GM12878 (cell line): ENCODE results near the gene PTH. TPM values are rescaled to one million over a fixed set of nuclear protein-coding genes. Genes with fewer than 3 reads are reported as not detected.

Experiments
- ATAC-seq: fragments of 200-7000 bp; cut with Tn5 transposase; 3 replicates; pipeline ENCODE4 v1.9.1; 2020; ENCODE audit warnings: mild to moderate bottlenecking, moderate library complexity
- BruUV-seq: library from RNA; stranded (reverse); fragments of 400-500 nt; replicated peaks from 2 replicates; lab custom pipeline; 2021; lab: Mats Ljungman, UMichigan
- CTCF ChIA-PET: fragments of 300-600 bp; sonication (Branson Sonifier 250); formaldehyde crosslinking; extraction: SDS; loops from one replicate; lab custom pipeline; 2021; ENCODE audit warnings: inconsistent platforms; lab: Yijun Ruan, JAX
- POLR2A ChIA-PET: fragments of 350-600 bp; formaldehyde crosslinking; extraction: SDS; loops from one replicate; lab custom pipeline; 2021; ENCODE audit warnings: inconsistent platforms; lab: Charles Lee
- RAD21 ChIA-PET: fragments of 300-600 bp; sonication (Branson Sonifier 250); formaldehyde crosslinking; loops from one replicate; lab custom pipeline; 2023; ENCODE audit warnings: antibody characterized with exemption; ENCODE audit not compliant: unreplicated experiment; lab: Charles Lee
- SMC1A ChIA-PET: fragments of 300-600 bp; sonication (Branson Sonifier 250); formaldehyde crosslinking; loops from one replicate; lab custom pipeline; 2023; ENCODE audit not compliant: unreplicated experiment, uncharacterized antibody; lab: Charles Lee
- DNase-seq: peaks from one replicate; pipeline ENCODE4 v3.0.0-alpha.2; 2011; ENCODE audit warnings: low read depth, low spot score
- FAIRE-seq: peaks from 3 replicates; lab custom pipeline; 2011; peaks lifted over from hg19 to GRCh38; lab: Jason Lieb, UNC
- H2AFZ ChIP-seq: 2 replicates; pipeline ENCODE4 v1.6.0; 2011; ENCODE audit warnings: low read depth, low read length, control low read depth; ENCODE audit not compliant: control insufficient read depth
- H3K27ac ChIP-seq: 2 replicates; pipeline ENCODE4 v1.5.1; 2011; ENCODE audit warnings: control low read depth; ENCODE audit not compliant: control insufficient read depth, insufficient read depth
- H3K27me3 ChIP-seq, 2 experiments: replicated peaks in 1 of 2; 2 replicates each; pipeline versions ENCODE4 v1.6.0 to v1.6.1; 2011; ENCODE audit warnings: low read length in 1 of 2; ENCODE audit not compliant: control insufficient read depth in 2 of 2, insufficient read depth in 2 of 2
- H3K36me3 ChIP-seq, 2 experiments: 2 replicates each; pipeline ENCODE4 v1.5.1; 2011; ENCODE audit warnings: low read length in 1 of 2; ENCODE audit not compliant: control insufficient read depth in 2 of 2, insufficient read depth in 2 of 2
- H3K4me1 ChIP-seq: 2 replicates; pipeline ENCODE4 v1.6.1; 2011; ENCODE audit warnings: mild to moderate bottlenecking, low read length, moderate library complexity, mixed read lengths; ENCODE audit not compliant: control insufficient read depth, insufficient read depth
- H3K4me2 ChIP-seq: 2 replicates; pipeline ENCODE4 v1.6.0; 2011; ENCODE audit warnings: control low read depth; ENCODE audit not compliant: control insufficient read depth, insufficient read depth
- H3K4me3 ChIP-seq: fragments of 200-600 bp; sonication (generic); 2 replicates; pipeline ENCODE4 v1.5.1; 2016
- H3K79me2 ChIP-seq: 2 replicates; pipeline ENCODE4 v1.6.0; 2011; ENCODE audit warnings: low read length; ENCODE audit not compliant: control insufficient read depth, insufficient read depth
- H3K9ac ChIP-seq: 2 replicates; pipeline ENCODE4 v1.8.0; 2011; ENCODE audit warnings: low read length, control low read depth, mixed read lengths; ENCODE audit not compliant: control insufficient read depth, insufficient read depth
- H3K9me3 ChIP-seq: replicated peaks from 3 replicates; pipeline ENCODE4 v1.5.1; 2011; ENCODE audit warnings: mild to moderate bottlenecking, low read length; ENCODE audit not compliant: control insufficient read depth, insufficient read depth
- H4K20me1 ChIP-seq: 2 replicates; pipeline ENCODE4 v1.6.0; 2011; ENCODE audit not compliant: control insufficient read depth, insufficient read depth
- CBX3 ChIP-seq: fragments of 200-600 bp; sonication (generic); IDR thresholded peaks from 2 replicates; pipeline ENCODE4 v1.6.1; 2016; ENCODE audit warnings: low read depth, borderline replicate concordance
- MTA3 ChIP-seq: IDR thresholded peaks from 2 replicates; pipeline ENCODE4 v1.6.1; 2012; ENCODE audit warnings: low read length, inconsistent platforms, borderline replicate concordance
- NR2F1 ChIP-seq: fragments of 450-650 bp; conservative IDR thresholded peaks from 2 replicates; pipeline ENCODE4 v1.6.1; 2017; ENCODE audit warnings: mild to moderate bottlenecking
- RB1 ChIP-seq: fragments of 450-650 bp; formaldehyde crosslinking; IDR thresholded peaks from 2 replicates; pipeline ENCODE4 v1.6.1; 2017; ENCODE audit warnings: mild to moderate bottlenecking, borderline replicate concordance
- WGBS: methylation state at CpG from one replicate; pipeline ENCODE4 v1.1.6; 2016; ENCODE audit warnings: low lambda C conversion rate; ENCODE audit not compliant: insufficient replicate concordance, insufficient coverage; ENCODE audit errors: missing lambda C conversion rate; 5-methylcytosine and 5-hydroxymethylcytosine counted together
- in situ Hi-C: fragments of 300-500 bp; cut with MboI; formaldehyde crosslinking; loops from 9 replicates; pipeline ENCODE4 v1.14.3; 2018; ENCODE audit warnings: mixed read lengths
- intact Hi-C: fragments of 100-400 bp; cut with micrococcal nuclease; formaldehyde crosslinking; loops from one replicate; pipeline ENCODE4 v1.14.2; 2022; ENCODE audit not compliant: unreplicated experiment
- polyA plus RNA-seq, 11 experiments: library from polyadenylated mRNA; depleted of rRNA in 4 of 11; unstranded in 6 of 11; stranded (reverse) in 5 of 11; fragments of >200 nt; fragmentation: Nextera tagmentation in 4 of 11; fragmentation: Illumina TruSeq in 1 of 11; extraction: Ambion mirVana in 4 of 11; extraction: Trizol in 1 of 11; gene quantifications; 1 replicate in 1 of 11; 2 replicates in 10 of 11; pipeline versions ENCODE4 v1.2.1 to v1.2.3, GENCODE V29; 2011 to 2016; ENCODE audit warnings: inconsistent platforms in 2 of 11, missing spikeins in 2 of 11, low read depth in 1 of 11
- total RNA-seq, 4 experiments: library from RNA; depleted of rRNA in 3 of 4; stranded (reverse); fragments of >200 nt in 3 of 4; fragmentation: Illumina TruSeq in 1 of 4; extraction: Trizol in 1 of 4; gene quantifications; 2 replicates each; pipeline versions ENCODE4 v1.2.1 to v1.2.3, GENCODE V29; 2013 to 2021
- TF ChIP-seq, protein P1 (sequence below): fragments of 450-650 bp; conservative IDR thresholded peaks from 2 replicates; pipeline ENCODE4 v1.6.1; 2017; ENCODE audit warnings: mild to moderate bottlenecking, moderate library complexity

The PTH gene
- total and polyA plus RNA-seq, 10 of the 15 experiments (the other 5 are each of a cell fraction or from before 2014, with no cell fraction given): not detected

DNA sequence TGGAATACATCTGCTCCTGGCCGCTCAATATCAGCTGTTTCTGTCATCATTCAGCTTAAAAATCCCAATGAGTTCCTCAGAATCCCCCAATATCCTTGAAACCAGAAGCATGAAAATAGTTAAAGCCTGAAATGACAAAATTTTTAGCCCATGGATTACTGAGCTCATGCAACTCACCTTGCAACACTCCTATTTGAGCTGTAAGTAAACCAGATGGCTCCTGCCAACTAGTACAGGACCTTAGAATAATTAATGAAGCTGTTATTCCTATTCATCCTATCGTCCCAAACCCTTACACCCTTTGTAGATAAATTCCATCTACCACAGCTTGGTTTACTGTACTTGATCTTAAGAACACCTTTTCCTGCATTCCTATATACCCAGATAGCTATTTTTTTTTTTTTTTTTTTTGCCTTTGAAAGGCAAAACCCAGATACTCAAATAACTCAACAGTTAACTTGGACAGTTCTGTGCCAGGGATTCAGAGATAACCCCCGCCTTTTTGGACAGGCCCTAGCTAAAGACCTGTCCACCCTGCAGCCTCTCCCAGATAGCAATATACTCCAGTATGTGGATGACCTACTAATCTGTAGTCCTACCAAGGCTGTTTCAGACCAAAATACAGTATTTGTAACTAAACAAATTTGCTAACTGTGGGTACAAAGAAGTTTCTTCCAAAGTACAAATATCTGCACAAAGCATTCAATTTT is 22.6 kb downstream of the PTH start:
- no peaks in the 10 kb centered on the region for H3K36me3 ChIP-seq
- H3K4me3 ChIP-seq: no peak overlapping the region
- ChIA-PET RAD21 (no interaction called here), POLR2A (interaction anchor here (0.6 to 1.4 kb wide), 4 partner anchors 10 to 886 kb away, joined by 3 to 4 read pairs (median 3); partner anchors contain the start of genes BTBD10 and RRAS2), CTCF (interaction anchor here (1.0 to 2.6 kb wide), 2 partner anchors 9 to 28 kb away, joined by 3 to 11 read pairs; partner anchors contain the start of gene BTBD10), SMC1A (interaction anchor here (0.6 to 1.7 kb wide), 4 partner anchors 11 to 469 kb away, joined by 3 to 5 read pairs (median 4); no protein-coding TSS in a partner anchor)
- FAIRE-seq (no peak), DNase-seq (no peak), ATAC-seq (no peak)
- intact Hi-C loops: no loop called here
- TF ChIP-seq RB1 (no peak), NR2F1 (no peak), CBX3 (no peak), MTA3 (no peak)
- TF ChIP-seq, protein P1, sequence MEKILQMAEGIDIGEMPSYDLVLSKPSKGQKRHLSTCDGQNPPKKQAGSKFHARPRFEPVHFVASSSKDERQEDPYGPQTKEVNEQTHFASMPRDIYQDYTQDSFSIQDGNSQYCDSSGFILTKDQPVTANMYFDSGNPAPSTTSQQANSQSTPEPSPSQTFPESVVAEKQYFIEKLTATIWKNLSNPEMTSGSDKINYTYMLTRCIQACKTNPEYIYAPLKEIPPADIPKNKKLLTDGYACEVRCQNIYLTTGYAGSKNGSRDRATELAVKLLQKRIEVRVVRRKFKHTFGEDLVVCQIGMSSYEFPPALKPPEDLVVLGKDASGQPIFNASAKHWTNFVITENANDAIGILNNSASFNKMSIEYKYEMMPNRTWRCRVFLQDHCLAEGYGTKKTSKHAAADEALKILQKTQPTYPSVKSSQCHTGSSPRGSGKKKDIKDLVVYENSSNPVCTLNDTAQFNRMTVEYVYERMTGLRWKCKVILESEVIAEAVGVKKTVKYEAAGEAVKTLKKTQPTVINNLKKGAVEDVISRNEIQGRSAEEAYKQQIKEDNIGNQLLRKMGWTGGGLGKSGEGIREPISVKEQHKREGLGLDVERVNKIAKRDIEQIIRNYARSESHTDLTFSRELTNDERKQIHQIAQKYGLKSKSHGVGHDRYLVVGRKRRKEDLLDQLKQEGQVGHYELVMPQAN: no peak
- in situ Hi-C loops: no loop called here
- no peak overlapping the region for H3K9ac ChIP-seq
- BruUV-seq: no TSS peak
- H3K9me3 ChIP-seq: no peaks in the 10 kb centered on the region
- no peaks in the 10 kb centered on the region for H4K20me1 ChIP-seq
- H3K4me1 ChIP-seq: no peaks in the 10 kb centered on the region
- no peaks in the 10 kb centered on the region; a peak in 1 of 4 replicates for H3K27me3 ChIP-seq
- no peak overlapping the region for H3K4me2 ChIP-seq
- H3K27ac ChIP-seq: no peak overlapping the region
- 8% methylated on average over 3 of the region's 3 CpGs for WGBS
- no peak overlapping the region for H2AFZ ChIP-seq
- no peaks in the 10 kb centered on the region for H3K79me2 ChIP-seq
